GF-D8 (cell line): ENCODE results near the gene ATOH8.
A peak's percentile ranks its signal among the peaks of the same experiment; 100 is the strongest.

Source experiments
- DNase-seq: peaks from one replicate; lab custom pipeline; 2025; lab: John Stamatoyannopoulos, UW

Gene ATOH8

GRCh38 chr2:85718885-85719492 lies 34.8 kb upstream of the ATOH8 start:
- no peak for DNase-seq

DNA sequence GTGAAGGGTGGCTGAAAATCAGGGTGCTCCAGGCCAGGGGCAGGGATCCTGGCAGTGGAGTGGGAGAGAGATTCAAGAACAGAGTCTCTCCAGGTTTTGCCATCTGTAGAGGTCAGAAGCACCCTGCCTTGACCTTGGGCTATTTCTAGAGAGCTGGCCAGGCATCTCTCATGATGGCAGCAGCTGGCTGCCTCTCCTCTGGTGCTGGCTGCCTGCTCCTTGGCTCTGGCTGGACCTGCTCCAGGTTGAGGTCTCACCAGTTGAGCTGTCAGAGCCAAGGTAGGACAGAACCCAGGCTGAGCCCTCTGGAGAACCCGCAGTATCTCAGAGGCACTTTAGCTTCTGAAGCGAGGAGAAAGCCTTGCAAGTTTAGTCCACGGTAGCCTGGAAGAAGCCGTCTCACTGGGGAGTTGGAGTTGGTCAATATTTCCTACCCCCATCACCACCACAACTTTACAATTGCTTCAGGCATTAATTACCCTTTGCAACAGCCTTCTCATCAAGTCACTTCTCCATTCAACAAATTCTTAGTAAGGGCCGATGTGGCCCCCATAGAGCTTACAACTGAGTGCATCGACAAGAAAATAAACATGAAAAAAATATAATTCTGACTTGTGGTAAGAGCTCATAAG lies 34.1 kb upstream of the ATOH8 start:
- peak; percentile 52 for DNase-seq

GRCh38 chr2:85720533-85720932 lies 33.3 kb upstream of the ATOH8 start:
- no peak for DNase-seq

GRCh38 chr2:85721641-85722040 lies 32.1 kb upstream of the ATOH8 start:
- no peak for DNase-seq

DNA sequence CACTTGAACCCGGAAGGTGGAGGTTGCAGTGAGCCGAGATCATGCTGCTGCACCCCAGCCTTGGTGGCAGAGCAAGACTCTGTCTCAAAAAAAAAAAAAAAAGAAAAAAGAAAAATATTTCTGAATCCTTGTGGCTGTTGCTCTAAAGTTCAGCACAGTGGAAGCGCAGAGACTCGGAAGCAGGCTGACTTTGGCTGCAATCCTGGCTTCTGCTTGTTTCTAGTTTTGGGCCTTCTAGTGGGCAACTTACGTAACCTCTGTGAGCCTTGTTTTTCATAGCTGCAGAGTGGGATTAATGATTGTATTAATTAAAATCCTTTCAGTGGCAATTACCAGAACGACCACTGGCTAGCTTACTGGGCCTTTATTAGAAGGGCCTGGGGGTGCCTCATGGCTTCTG lies 31.3 kb upstream of the ATOH8 start:
- no peak for DNase-seq

- DNase-seq, result no peak
These were observed 30.0 kb upstream of the ATOH8 start for GRCh38 chr2:85723707-85724360.

- DNase-seq, result no peak
These were observed 29.0 kb upstream of the ATOH8 start for GRCh38 chr2:85724731-85725181.

DNA sequence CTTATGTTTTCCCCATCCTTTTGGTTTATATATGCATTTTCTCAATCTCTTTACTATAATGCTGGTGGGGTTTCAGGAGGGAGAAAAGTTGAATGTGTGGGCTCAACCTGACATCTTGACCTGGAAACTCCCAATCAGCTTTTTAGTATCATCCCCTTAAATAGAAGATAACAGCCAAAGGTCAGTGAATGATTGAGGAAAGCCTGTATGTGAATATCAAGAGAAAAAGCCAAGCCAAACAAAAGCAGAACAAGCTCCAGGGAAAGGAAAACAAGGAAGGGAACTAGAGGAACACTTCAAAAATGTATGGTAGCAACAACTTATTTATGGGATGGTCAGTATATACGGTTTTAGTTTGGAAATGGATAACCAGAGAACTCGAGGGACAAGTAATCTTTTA lies 28.3 kb upstream of the ATOH8 start:
- no peak for DNase-seq

DNA sequence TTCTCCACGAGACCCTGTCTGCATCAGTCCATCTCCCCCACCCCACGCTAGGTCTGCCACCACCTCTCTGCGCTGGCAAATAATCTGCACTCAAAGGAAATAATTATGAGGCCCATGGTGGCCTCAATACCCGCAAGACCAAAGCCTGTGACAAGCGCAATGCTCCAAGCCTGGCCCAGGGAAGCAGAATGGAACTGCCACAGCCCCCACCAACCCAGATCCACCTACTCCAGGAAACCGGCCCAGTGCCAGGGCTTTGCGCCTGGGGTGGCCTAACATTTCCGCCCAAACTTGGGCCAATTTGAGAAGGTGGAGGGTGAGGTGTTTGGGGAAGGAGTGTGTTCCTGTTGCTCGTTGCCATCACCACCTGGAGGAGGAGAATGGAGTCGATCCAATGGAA lies 26.0 kb upstream of the ATOH8 start:
- DNase-seq, result no peak

DNA sequence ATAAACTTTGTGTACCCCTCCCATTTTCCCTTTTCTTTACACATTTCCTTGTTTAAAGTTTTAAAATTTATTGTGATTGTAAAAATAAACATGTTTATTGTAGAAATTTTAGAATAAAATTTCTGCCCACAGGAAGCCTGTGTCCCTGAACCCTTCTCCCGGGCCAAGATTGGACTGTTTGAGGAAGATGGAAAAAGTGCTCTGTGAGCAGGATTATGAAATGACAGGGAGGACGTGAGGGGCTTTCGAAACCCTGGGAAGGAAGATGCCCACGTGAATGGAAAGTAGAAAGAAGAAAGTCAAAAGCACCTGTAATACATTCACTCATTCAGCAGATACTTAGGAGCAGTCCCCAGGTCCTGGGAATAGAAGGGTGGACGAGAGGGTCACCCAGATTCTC lies 25.4 kb upstream of the ATOH8 start:
- DNase-seq, result no peak

DNA sequence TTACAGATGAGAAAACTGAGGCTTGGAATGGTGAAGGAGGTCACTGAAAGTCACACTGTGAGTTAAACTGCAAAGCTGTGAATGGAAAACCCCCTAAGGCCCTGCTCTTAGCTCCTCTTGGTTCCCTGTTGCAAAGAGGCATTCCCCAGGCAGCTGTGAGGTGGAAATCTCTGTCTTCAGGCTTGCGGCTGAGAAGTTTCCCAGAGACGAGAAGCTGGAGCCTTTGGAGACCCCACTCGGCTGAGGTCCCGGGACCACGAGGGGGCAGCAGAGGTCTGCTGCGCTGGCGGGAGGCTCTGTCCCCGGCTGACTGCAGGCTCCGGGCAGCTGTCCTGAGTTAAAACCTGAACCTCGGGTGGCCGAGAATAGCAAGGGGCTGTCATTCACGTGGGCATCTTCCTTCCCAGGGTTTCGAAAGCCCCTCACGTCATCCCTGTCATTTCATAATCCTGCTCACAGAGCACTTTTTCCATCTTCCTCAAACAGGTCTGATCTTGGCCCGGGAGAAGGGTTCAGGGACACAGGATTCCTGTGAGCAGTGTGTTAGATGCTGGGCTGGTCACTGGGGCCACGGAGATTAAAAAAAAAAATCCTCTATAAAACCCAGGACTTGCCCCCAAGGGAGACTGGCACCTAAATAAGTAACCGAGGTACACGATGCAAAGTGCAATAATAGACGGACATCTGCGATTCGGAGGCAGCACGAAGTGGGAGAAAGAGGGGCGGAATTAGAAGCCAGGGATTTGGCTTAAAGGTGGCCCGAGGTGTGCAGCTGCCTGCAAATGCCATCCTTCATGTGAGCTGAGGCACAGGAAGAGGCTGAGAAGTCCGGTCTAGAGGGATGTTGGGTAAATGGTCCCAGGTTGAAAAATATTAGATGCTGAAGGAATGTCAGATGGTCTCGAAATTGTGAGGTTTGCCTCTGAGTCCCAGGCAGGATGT lies 24.6 kb upstream of the ATOH8 start:
- peak; percentile 9 for DNase-seq

- DNase-seq, result no peak
These were observed 23.8 kb upstream of the ATOH8 start for GRCh38 chr2:85729825-85730510.

DNA sequence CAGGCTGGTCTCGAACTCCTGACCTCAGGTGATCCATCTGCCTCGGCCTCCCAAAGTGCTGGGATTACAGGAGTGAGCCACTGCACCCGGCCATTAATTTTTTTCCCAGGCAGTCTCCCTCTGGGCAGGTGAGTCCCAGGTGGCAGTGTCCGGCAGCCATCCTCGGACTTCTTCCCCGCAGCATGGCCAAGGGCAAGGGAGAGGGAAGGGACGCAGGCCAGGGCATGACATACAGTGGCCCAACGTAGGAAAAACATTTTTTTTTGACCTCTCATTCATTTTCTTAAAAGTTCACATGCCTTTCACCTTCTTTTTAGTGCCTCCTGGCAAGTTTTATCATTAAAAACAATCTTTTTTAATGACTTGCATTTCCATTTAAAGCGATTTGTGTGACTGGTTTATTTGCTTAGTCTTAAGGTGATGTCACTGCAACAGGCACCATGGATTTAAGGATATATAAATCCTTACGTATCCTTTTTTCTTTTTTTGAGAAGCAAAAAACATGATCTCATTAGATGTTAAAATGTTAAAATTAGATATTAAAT lies 23.0 kb upstream of the ATOH8 start:
- DNase-seq, result no peak

DNA sequence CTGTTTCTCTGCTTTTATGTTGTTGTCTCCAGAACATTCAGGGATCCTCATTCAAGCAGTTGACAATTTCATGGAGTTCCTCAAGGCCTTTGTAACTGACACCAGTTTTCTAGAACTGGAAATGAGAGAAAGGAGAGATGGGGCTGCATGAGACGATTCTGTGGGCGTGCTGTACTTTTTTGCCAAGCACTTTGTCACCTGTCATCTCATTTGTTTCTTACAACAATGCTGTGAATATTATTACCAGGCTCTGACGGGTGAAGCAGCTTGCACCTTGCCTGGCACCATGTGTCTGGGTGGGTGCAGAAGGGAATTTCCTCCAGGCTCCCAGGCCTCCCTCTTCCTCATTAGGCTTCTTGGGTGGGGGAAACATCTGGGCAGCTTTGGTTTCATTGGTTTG lies 22.2 kb upstream of the ATOH8 start:
- DNase-seq, result no peak

DNA sequence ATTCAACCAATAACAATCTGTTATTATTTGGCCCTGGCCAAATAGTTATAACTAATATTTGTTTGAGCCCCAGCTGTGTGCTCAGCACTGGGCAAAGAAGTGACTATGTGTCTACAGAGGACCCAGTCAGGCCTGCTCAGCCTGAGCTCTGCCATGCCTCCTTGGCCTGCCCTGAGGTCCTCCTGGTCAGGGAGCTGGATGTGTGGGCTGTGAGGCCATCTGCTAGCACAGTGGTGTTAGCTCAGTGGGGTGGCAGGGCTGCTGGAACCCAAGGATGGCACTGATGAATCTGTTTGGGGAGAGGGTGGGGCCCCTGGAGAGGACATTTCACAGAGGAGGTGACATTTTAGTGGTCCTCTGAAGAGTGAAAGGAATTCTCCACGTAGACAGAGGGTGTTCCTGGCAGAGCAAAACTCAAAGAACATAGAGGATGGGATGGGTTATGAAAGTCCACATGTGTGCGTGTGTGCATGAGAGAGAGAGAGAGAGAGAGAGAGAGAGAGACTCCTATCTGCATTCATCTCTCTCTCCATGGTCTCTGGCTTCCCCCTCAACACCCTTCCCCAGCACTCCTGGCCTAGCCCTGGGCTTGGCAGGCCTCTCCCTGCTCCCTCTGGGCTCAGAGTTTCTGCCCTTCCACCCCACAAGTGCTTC lies 21.2 kb upstream of the ATOH8 start:
- no peak for DNase-seq

GRCh38 chr2:85733121-85733960 lies 20.4 kb upstream of the ATOH8 start:
- DNase-seq, result no peak

GRCh38 chr2:85734015-85734414 lies 19.8 kb upstream of the ATOH8 start:
- no peak for DNase-seq

- DNase-seq, result no peak
These were observed 18.7 kb upstream of the ATOH8 start for GRCh38 chr2:85734942-85735608.

- DNase-seq, result no peak
These were observed 18.1 kb upstream of the ATOH8 start for GRCh38 chr2:85735691-85736090.
